GM10847 (cell line): Measurements from ENCODE around the gene RORC.

ENCODE experiments used
- POLR2A ChIP-seq: IDR thresholded peaks from 2 replicates; pipeline ENCODE4 v1.6.1; 2011; ENCODE audit not compliant: insufficient read length; ENCODE audit errors: extremely low read depth

The RORC gene

GRCh38 chr1:151853411-151853943, 21.9 kb upstream of the RORC start, which contains the start of gene THEM5:
TSS of gene THEM5 (minus strand) at chr1:151853712. CDS start at chr1:151853565, 147 bp downstream.
- TF ChIP-seq POLR2A, result no peak

- TF ChIP-seq POLR2A, result no peak
Observed at GRCh38 chr1:151852733-151853132, 21.1 kb upstream of the RORC start.

DNA sequence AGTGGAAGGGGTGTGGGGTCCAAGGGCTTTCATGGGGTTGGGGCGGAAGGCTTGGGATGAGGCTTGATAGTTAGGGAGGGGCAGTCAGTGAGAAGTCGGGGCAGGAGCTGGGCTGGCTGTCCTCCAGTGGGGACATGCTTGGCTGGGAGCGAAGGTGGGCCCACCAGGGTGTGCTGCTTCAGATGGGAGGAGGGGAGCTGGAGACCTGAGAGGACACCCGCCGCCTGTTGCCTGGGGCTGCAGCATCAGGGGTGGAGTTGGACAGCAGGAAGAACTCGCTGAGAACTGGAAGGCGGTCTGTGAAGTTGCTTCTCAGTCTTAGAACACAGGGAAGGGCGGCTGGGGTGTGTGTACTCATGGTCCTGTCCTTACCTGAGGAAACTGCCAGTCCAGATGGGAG, 20.3 kb upstream of the RORC start:
- no peak for TF ChIP-seq POLR2A

GRCh38 chr1:151849871-151850270, 18.3 kb upstream of the RORC start:
- TF ChIP-seq POLR2A, result no peak

DNA sequence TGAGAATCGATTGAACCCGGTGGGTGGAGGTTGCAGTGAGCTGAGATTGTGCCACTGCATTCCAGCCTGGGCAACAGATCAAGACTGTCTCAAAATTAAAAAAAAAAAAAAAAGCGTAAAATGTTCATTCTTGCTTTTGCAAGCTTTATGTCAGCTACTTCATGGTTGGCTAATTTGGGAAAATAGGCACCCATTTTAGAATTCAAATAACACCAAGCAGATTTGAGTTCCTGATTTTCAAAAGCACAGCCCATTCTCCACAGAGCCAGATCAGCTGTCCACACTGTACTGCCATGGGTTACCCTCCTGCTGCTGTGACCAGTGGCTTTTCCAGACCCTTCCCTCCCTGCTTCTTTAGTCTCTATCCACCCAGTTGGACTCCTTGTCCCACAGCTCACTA, 17.5 kb upstream of the RORC start:
- TF ChIP-seq POLR2A, result no peak

GRCh38 chr1:151847867-151848596, 16.4 kb upstream of the RORC start:
- TF ChIP-seq POLR2A, result no peak

GRCh38 chr1:151846686-151847237, 15.2 kb upstream of the RORC start:
- no peak for TF ChIP-seq POLR2A

DNA sequence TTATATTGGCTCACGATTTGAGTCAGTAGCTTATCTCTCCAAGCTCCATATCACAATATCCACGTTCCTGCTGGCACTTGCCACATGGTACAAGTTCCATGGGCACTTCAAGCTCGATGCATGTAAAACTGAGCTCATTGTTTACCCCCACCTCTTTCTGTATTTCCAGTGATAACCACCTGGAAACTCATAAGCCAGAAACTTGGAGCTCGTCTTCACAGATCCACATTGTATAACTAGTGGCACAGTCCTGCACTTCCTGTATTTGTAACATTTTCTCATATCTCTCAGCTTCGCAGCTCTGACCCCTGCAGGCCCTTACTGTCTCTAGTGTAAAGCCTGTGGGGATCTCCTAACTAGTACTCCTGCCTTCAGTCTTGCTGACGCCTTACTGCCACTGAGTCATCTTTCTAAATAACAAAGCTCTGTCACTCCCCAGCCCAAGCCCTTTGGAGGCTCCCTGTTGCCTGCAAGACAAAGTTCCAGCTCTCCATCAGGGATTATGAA, 14.5 kb upstream of the RORC start:
- TF ChIP-seq POLR2A, result no peak

DNA sequence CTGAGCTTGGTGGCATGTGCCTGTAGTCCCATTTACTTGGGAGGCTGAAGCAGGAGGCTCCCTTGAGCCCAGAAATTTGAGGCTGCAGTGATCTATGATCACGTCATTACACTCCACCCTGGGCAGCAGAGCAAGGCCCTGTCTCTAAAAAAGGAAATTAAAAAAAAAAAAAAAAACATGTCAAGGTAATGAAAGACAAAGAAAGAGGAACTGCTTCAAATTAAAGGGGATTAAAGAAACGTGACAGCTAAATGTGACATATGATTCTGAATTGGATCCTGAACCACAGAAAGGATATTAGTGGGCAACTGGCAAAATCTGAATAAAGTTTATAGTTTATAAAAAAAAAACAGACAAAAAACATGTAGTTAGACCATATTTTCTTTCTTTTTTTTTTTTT, 11.8 kb upstream of the RORC start:
- no peak for TF ChIP-seq POLR2A

GRCh38 chr1:151841141-151841540, 9.5 kb upstream of the RORC start:
- TF ChIP-seq POLR2A, result no peak

DNA sequence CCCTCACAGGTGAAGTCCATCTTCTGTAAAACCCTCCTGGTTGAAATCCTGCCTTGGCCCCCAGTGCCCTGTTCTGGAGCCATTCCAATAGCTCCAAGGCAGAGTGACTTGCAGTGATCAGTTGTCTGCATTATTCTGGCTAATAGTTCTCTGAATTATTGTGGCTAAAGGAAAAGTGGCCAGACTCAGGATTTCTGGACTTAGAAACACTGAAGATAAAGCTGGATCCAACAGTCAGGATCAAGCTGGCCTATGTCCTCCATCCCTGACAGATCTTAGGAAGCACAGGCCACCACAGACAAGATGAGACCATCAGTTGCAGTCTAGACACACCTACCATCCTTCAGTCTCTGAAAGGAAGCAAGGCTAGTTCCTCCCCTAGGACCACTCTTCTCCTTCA, 8.8 kb upstream of the RORC start:
- TF ChIP-seq POLR2A, result no peak

DNA sequence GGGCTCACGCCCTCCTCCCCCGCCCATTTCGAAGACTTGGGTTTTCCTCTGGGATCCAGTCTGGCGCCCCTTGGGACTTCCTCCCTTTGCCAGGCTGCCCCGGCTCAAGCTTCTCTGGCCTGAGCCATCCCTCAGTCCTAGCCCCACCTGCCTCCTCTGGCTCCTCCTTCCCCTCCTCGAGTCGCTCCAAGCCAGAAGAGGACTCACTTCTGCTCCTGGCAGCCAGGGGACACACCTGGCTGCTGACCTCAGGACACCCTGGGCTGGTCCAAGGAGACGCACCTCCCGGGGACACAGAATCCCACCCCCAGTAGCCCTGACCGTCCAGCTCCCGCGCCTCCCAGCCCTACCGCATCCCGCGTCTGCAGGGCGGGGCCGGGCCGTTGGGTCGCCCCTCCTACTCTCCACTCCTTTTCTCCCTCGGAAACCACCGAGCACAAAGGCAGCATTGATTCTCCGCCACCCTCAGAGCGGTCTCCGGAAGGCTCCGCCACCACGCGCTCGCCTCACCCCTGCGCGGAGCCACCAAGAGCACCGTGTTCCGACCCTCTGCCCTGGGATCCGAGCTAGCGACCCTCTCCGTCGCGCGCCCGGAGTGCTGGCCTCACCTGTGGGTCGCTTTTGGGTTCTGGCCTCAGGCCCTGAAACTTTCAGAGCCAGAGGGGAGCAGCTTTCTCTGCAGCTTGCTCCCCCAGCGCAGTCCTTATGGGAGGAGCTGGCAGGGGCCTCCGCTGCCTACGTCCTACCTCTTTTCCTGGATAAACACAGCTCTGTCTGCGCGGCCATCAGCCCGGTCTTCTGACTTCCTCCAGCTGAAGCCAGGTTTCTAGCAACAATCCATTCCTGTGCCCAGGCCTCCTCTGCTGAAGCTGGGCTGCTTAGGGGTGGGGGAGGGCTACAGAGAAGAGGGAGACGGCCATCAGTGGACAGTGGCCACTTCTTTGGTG, 8.1 kb upstream of the RORC start, which contains the start of gene C2CD4D:
TSS of gene C2CD4D (minus strand) at position 364 of the 947 bp plus-strand sequence. CDS start 831 bp downstream, outside the sequence.
- no peak for TF ChIP-seq POLR2A

- no peak for TF ChIP-seq POLR2A
Observed at GRCh38 chr1:151839082-151839412, 7.4 kb upstream of the RORC start.

GRCh38 chr1:151838222-151839081, 6.8 kb upstream of the RORC start:
- TF ChIP-seq POLR2A, result no peak

DNA sequence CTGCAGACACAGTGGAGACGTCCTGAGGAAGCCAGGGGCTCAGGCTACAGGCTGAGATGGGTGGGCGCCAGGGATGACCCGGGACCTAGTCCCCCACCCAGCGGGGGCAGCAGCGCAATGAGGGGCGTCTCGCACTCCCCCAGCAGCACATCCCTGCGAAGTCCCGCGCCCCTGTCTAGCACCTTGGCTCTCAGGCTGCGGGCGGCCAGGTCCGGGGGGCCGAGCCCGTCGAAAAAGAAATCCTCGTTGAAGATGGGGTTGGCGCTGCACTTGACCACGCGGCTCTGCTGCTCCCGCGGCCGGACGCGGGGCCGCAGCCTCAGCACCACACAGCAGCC, 6.3 kb upstream of the RORC start:
- no peak for TF ChIP-seq POLR2A

GRCh38 chr1:151837197-151837596, 5.6 kb upstream of the RORC start:
- no peak for TF ChIP-seq POLR2A
